GM19193 (cell line): ENCODE measurements around the gene MTUS2.

Source experiments
- POLR2A ChIP-seq: IDR thresholded peaks from 4 replicates; pipeline ENCODE4 v1.6.1; 2011; ENCODE audit not compliant: insufficient read depth, insufficient read length; ENCODE audit errors: extremely low read depth

The MTUS2 gene

DNA sequence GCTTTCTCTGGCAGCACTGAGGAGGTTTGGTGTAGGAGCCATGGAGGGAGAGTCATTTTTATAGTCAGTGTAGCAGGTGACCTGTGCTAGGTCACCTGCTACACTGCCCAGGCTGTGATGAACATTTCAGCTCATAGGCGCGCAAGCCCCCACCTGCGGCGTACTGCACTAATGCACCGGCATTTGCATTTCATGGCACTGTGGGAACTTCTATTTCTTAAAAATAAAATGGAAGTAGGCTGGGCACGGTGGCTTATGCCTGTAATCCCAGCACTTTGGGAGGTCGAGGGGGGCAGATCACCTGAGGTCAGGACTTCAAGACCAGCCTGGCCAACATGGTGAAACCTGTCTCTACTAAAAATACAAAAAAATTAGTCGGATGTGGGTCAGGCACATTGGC, 674.4 kb downstream of the MTUS2 start:
- TF ChIP-seq POLR2A, result no peak

GRCh38 chr13:29496241-29496712, 676.1 kb downstream of the MTUS2 start:
- no peak for TF ChIP-seq POLR2A

GRCh38 chr13:29497137-29497654, 677.1 kb downstream of the MTUS2 start:
- no peak for TF ChIP-seq POLR2A

DNA sequence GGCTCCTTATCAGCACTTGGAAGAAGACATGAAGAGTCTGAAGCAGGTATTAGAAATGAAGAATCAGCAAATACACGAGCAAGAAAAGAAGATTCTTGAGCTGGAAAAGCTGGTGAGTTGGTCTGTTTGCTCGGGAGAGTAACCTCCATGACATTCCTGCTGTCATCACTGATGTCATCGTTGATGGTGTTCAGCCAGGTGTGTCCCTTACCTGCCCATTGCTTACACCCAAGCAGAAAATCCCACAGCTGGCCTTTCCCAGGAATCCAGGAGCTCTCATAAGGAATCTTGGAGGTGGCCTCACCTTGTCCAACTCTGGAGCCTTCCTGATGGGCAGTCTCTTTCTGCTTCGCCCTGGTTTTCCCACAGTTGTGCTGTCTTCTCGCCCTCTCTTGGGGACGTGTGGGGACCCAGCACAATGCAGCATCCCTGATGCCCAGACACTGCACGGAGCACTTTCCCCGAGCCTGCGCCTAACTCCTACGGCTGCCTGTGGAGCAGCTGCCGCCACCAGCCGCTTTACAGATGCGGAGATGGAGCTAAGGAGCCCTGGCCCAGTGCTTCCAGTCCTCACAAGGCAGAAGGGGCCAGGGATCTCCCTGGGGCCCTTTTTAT, 678.4 kb downstream of the MTUS2 start:
- no peak for TF ChIP-seq POLR2A

DNA sequence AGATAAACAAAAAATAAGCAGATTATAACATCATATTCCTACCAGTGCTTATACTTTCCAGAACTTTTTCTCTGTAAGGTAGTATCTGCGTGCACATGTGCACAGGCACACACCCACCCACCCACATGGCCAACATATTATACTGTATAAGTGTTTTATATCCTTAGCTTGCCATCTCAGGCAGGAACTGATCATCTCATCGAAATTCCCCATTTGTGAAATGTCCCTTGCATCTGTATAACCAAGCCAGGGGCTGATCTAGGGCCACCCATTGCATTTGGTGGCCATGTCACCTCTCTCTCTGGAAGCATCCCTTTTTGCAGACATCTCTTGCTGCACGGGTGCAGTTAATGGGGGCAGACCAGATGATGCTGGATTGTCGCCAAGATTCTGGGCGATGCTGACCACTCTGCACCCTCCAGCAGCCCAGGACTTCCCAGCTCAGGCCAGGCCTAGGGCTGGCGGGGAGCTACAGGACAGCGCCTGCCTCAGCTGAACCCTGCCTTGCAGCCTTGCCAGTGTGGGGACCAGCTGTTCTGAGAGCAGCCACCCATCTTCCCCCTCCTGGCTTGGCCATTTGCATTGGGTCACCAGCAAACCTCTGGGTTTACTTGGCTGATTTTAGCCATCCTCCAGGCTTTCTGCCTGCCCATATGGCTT, 679.5 kb downstream of the MTUS2 start:
- TF ChIP-seq POLR2A, result no peak

DNA sequence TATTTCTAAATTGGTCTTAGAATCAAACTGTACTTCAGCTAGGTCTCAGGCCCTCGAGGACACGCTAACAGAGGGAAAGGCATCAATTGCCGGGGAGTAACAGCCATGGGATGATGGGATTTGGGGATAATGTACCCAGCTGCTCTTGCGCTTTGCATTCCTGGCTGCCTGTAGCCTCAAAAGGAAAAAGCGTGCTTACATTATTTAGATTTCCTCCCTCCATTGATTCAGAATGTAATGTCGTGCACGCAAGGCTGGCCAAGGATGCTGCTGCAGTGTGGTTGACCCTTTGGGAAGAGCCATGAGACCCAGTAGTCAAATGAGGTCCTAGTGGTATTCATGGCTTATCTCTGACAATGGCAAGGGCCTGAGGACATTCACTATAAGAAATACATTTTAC, 680.2 kb downstream of the MTUS2 start:
- no peak for TF ChIP-seq POLR2A

GRCh38 chr13:29501674-29502073, 681.5 kb downstream of the MTUS2 start:
- no peak for TF ChIP-seq POLR2A

GRCh38 chr13:29502391-29503008, 682.4 kb downstream of the MTUS2 start:
- TF ChIP-seq POLR2A, result no peak

DNA sequence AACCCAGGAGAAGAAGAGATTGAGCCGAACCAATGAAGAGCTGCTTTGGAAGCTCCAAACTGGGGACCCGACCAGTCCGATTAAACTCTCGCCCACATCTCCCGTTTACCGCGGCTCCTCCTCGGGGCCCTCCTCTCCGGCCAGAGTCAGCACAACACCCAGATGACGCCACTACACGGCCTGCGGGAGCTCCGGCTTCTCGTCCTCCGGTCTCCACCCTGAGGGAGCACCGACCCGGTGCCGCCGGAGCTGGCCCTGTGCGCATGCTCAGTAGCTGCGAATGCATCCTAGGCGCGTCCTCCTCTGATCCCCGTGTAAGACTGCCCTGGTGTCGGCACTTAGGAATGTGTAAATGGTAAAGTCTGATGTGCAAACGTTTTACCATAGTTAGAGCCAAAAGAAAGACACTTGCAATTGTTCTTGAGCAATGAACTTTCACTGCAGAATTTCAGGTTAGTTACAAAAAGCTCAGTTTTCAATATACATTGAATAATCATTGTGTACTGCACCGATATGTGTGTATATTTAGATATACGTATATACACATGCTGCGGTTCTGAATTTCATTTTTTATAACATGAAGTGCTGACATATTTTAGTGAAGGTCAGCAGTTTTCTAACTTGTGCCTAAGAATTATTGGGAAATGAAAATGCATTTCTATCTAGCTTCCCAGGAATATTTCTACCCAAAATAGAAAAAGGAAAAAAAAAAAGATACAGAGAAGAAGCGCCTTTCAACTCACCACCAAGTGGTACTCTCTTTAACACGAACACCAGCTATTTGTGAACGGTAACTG, 683.1 kb downstream of the MTUS2 start:
- TF ChIP-seq POLR2A, result no peak

GRCh38 chr13:29504691-29505090, 684.6 kb downstream of the MTUS2 start:
- TF ChIP-seq POLR2A, result no peak

GRCh38 chr13:29505511-29505910, 685.4 kb downstream of the MTUS2 start:
- TF ChIP-seq POLR2A, result no peak

GRCh38 chr13:29505950-29506349, 685.8 kb downstream of the MTUS2 start:
- no peak for TF ChIP-seq POLR2A

- no peak for TF ChIP-seq POLR2A
Measured at GRCh38 chr13:29507356-29507755, 687.2 kb downstream of the MTUS2 start.

GRCh38 chr13:29508130-29508875, 688.2 kb downstream of the MTUS2 start:
- TF ChIP-seq POLR2A, result peak; percentile 6
